ENCODE data around the gene NOD2. TPM values are rescaled to one million over a fixed set of nuclear protein-coding genes. Genes with fewer than 3 reads are reported as not detected.

NOD2 gene
- total and polyA plus RNA-seq, 2 donors (not counting 1 experiment from before 2014, with no cell fraction given): 0.50 TPM; not detected in 1

GRCh38 chr16:50674831-50675230 is 18.6 kb upstream of the NOD2 start:
- Histone ChIP-seq H3K9me3 (ENCODE audit: control insufficient read depth, insufficient read depth, low read depth, low read length) (peaks cover 2% of the 10 kb centered on the region), H3K36me3 (ENCODE audit: control insufficient read depth, insufficient read depth, low read length) (no peaks in the 10 kb centered on the region), H4K20me1 (ENCODE audit: control insufficient read depth, extremely low read depth, insufficient read depth, low read length) (no peaks in the 10 kb centered on the region), H3K27me3 (ENCODE audit: control insufficient read depth, insufficient read depth, low read length) (no peaks in the 10 kb centered on the region), H3K27ac (ENCODE audit: insufficient read depth, low read length) (no peak overlapping the region), H3K4me2 (ENCODE audit: extremely low read depth, insufficient read depth, low read length) (no peak overlapping the region), H2AFZ (ENCODE audit: low read length) (no peak overlapping the region), H3K4me3 (replicated peaks in 1 of 4; ENCODE audit: control extremely low read depth in 1 of 4, insufficient read depth in 1 of 4, low read depth in 3 of 4, low read length in 4 of 4) (no peak overlapping the region), H3K9ac (ENCODE audit: insufficient read depth, low read length) (no peak overlapping the region), H3K4me1 (ENCODE audit: control insufficient read depth, extremely low read depth, insufficient read depth, low read length) (no peaks in the 10 kb centered on the region), H3K79me2 (ENCODE audit: control insufficient read depth, insufficient read depth, low read length) (no peaks in the 10 kb centered on the region)
- no peak for DNase-seq (ENCODE audit: low read depth in 2 of 2)
- TF ChIP-seq CTCF (conservative IDR thresholded peaks at IDR 0.05 in 1 of 2, IDR thresholded peaks at IDR 0.05 in 1 of 2; ENCODE audit: low read depth in 1 of 2, low read length in 2 of 2) (no peak), EZH2 (IDR thresholded peaks at IDR 0.05; ENCODE audit: low read length, missing control alignments) (no peak)

GRCh38 chr16:50675686-50676610 is 17.5 kb upstream of the NOD2 start:
- no peak overlapping the region for H3K4me2 ChIP-seq (ENCODE audit: extremely low read depth, insufficient read depth, low read length)
- no peak for TF ChIP-seq EZH2 (IDR thresholded peaks at IDR 0.05; ENCODE audit: low read length, missing control alignments)
- no peak for TF ChIP-seq CTCF (conservative IDR thresholded peaks at IDR 0.05 in 1 of 2, IDR thresholded peaks at IDR 0.05 in 1 of 2; ENCODE audit: low read depth in 1 of 2, low read length in 2 of 2)
- H3K4me3 ChIP-seq (replicated peaks in 1 of 4; ENCODE audit: control extremely low read depth in 1 of 4, insufficient read depth in 1 of 4, low read depth in 3 of 4, low read length in 4 of 4): no peak overlapping the region
- DNase-seq (ENCODE audit: low read depth in 2 of 2): no peak
- H3K4me1 ChIP-seq (ENCODE audit: control insufficient read depth, extremely low read depth, insufficient read depth, low read length): no peaks in the 10 kb centered on the region
- no peaks in the 10 kb centered on the region for H3K36me3 ChIP-seq (ENCODE audit: control insufficient read depth, insufficient read depth, low read length)
- no peaks in the 10 kb centered on the region for H3K27me3 ChIP-seq (ENCODE audit: control insufficient read depth, insufficient read depth, low read length)
- H4K20me1 ChIP-seq (ENCODE audit: control insufficient read depth, extremely low read depth, insufficient read depth, low read length): no peaks in the 10 kb centered on the region
- peaks cover 2% of the 10 kb centered on the region for H3K9me3 ChIP-seq (ENCODE audit: control insufficient read depth, insufficient read depth, low read depth, low read length)
- no peak overlapping the region for H2AFZ ChIP-seq (ENCODE audit: low read length)
- no peak overlapping the region for H3K27ac ChIP-seq (ENCODE audit: insufficient read depth, low read length)
- H3K9ac ChIP-seq (ENCODE audit: insufficient read depth, low read length): no peak overlapping the region
- H3K79me2 ChIP-seq (ENCODE audit: control insufficient read depth, insufficient read depth, low read length): no peaks in the 10 kb centered on the region

- DNase-seq (ENCODE audit: low read depth in 2 of 2): no peak
- H3K4me2 ChIP-seq (ENCODE audit: extremely low read depth, insufficient read depth, low read length): no peak overlapping the region
- no peak overlapping the region for H3K9ac ChIP-seq (ENCODE audit: insufficient read depth, low read length)
- no peak overlapping the region for H3K4me3 ChIP-seq (replicated peaks in 1 of 4; ENCODE audit: control extremely low read depth in 1 of 4, insufficient read depth in 1 of 4, low read depth in 3 of 4, low read length in 4 of 4)
- H3K4me1 ChIP-seq (ENCODE audit: control insufficient read depth, extremely low read depth, insufficient read depth, low read length): no peaks in the 10 kb centered on the region
- no peaks in the 10 kb centered on the region for H3K79me2 ChIP-seq (ENCODE audit: control insufficient read depth, insufficient read depth, low read length)
- no peaks in the 10 kb centered on the region for H3K36me3 ChIP-seq (ENCODE audit: control insufficient read depth, insufficient read depth, low read length)
- H3K27me3 ChIP-seq (ENCODE audit: control insufficient read depth, insufficient read depth, low read length): no peaks in the 10 kb centered on the region
- TF ChIP-seq CTCF (conservative IDR thresholded peaks at IDR 0.05 in 1 of 2, IDR thresholded peaks at IDR 0.05 in 1 of 2; ENCODE audit: low read depth in 1 of 2, low read length in 2 of 2) (no peak), EZH2 (IDR thresholded peaks at IDR 0.05; ENCODE audit: low read length, missing control alignments) (no peak)
- no peak overlapping the region for H2AFZ ChIP-seq (ENCODE audit: low read length)
- no peak overlapping the region for H3K27ac ChIP-seq (ENCODE audit: insufficient read depth, low read length)
- H3K9me3 ChIP-seq (ENCODE audit: control insufficient read depth, insufficient read depth, low read depth, low read length): peaks cover 2% of the 10 kb centered on the region
- no peaks in the 10 kb centered on the region for H4K20me1 ChIP-seq (ENCODE audit: control insufficient read depth, extremely low read depth, insufficient read depth, low read length)
Measured at GRCh38 chr16:50676684-50677225, 16.7 kb upstream of the NOD2 start.
